HG02798 (cell line): ENCODE measurements around the gene ZNF668.

ENCODE experiments used
- ATAC-seq: cut with Tn5 transposase; IDR thresholded peaks from one replicate; pipeline ENCODE4 v1.9.1; 2021; ENCODE audit warnings: mild to moderate bottlenecking; ENCODE audit not compliant: unreplicated experiment, poor library complexity

The ZNF668 gene

GRCh38 chr16:31082368-31083045, 8.5 kb upstream of the ZNF668 start:
- no peak for ATAC-seq

- no peak for ATAC-seq
Measured at GRCh38 chr16:31081428-31082351, 7.7 kb upstream of the ZNF668 start.

- no peak for ATAC-seq
Measured at GRCh38 chr16:31080756-31081419, 6.8 kb upstream of the ZNF668 start.

- ATAC-seq, result no peak
Measured at GRCh38 chr16:31080035-31080629, 6.1 kb upstream of the ZNF668 start.

- no peak for ATAC-seq
Measured at GRCh38 chr16:31079342-31079944, 5.4 kb upstream of the ZNF668 start.

- ATAC-seq, result no peak
Measured at GRCh38 chr16:31078597-31079341, 4.7 kb upstream of the ZNF668 start.

GRCh38 chr16:31077592-31078396, 3.8 kb upstream of the ZNF668 start:
- ATAC-seq, result no peak

GRCh38 chr16:31077024-31077423, 3.0 kb upstream of the ZNF668 start:
- ATAC-seq, result no peak

- ATAC-seq, result no peak
Measured at GRCh38 chr16:31076319-31076718, 2.3 kb upstream of the ZNF668 start.

GRCh38 chr16:31074814-31075183, 759 bp upstream of the ZNF668 start:
- ATAC-seq, result no peak

GRCh38 chr16:31073142-31073969, 684 bp downstream of the ZNF668 start:
- peak; percentile 60 for ATAC-seq

GRCh38 chr16:31072540-31073141, 1.4 kb downstream of the ZNF668 start:
- no peak for ATAC-seq

- ATAC-seq, result no peak
Measured at GRCh38 chr16:31071861-31072260, 2.2 kb downstream of the ZNF668 start.

- no peak for ATAC-seq
Measured at GRCh38 chr16:31067342-31067741, 6.7 kb downstream of the ZNF668 start.

GRCh38 chr16:31064882-31065461, 9.1 kb downstream of the ZNF668 start:
- no peak for ATAC-seq

- no peak for ATAC-seq
Measured at GRCh38 chr16:31063843-31064611, 10.0 kb downstream of the ZNF668 start.

GRCh38 chr16:31063495-31063842, 10.6 kb downstream of the ZNF668 start:
- ATAC-seq, result no peak
